K562 (cell line): Measurements from ENCODE around the gene HDHD5. TPM values are rescaled to one million over a fixed set of nuclear protein-coding genes. Genes with fewer than 3 reads are reported as not detected.

Source experiments
- ATAC-seq: fragments of 200-7000 bp; cut with Tn5 transposase; 3 replicates; pipeline ENCODE4 v1.9.1; 2020; ENCODE audit warnings: moderate library complexity
- BruUV-seq: library from RNA; stranded (reverse); fragments of 400-500 nt; replicated peaks from 2 replicates; lab custom pipeline; 2021; lab: Mats Ljungman, UMichigan
- CTCF ChIA-PET: fragments of 300-600 bp; formaldehyde crosslinking; extraction: SDS; loops from one replicate; lab custom pipeline; 2021; ENCODE audit warnings: low intra/inter-chr PET ratio; lab: Yijun Ruan, JAX
- POLR2A ChIA-PET: fragments of 300-600, 350-650 bp; sonication (Branson Sonifier 250); formaldehyde crosslinking; extraction: SDS; loops from one replicate; lab custom pipeline; 2021; ENCODE audit warnings: antibody characterized with exemption, inconsistent platforms; lab: Yijun Ruan, JAX
- DNase-seq, 4 experiments: peaks; one replicate each; pipeline versions ENCODE4 v3.0.0 to v3.0.0-alpha.2; 2011 to 2018; ENCODE audit warnings: low spot score in 3 of 4, mixed read lengths in 3 of 4; ENCODE audit errors: extremely low read depth in 1 of 4
- FAIRE-seq: peaks from 2 replicates; lab custom pipeline; 2011; peaks lifted over from hg19 to GRCh38; lab: Jason Lieb, UNC
- H2AFZ ChIP-seq: 2 replicates; pipeline ENCODE4 v1.6.0; 2011; ENCODE audit warnings: low read depth, low read length, control low read depth, inconsistent platforms
- H3K27ac ChIP-seq: fragments of 200-600 bp; 3 replicates; pipeline ENCODE4 v1.8.0; 2011; ENCODE audit warnings: low read depth, mild to moderate bottlenecking, control low read depth, inconsistent platforms, low read length, moderate library complexity, mixed read lengths; ENCODE audit errors: extremely low read depth
- H3K27me3 ChIP-seq, 2 experiments: fragments of 300-600 bp in 1 of 2; 2 replicates in 1 of 2; 3 replicates in 1 of 2; pipeline versions ENCODE4 v1.6.0 to v1.8.0; 2011; ENCODE audit warnings: inconsistent platforms in 2 of 2, low read length in 2 of 2, mild to moderate bottlenecking in 1 of 2, mixed read lengths in 1 of 2, moderate library complexity in 1 of 2; ENCODE audit not compliant: control insufficient read depth in 2 of 2, insufficient read depth in 2 of 2
- H3K36me3 ChIP-seq: fragments of 300-600 bp; 3 replicates; pipeline ENCODE4 v1.8.0; 2011; ENCODE audit warnings: mild to moderate bottlenecking, low read length, inconsistent platforms; ENCODE audit not compliant: control insufficient read depth, insufficient read depth
- H3K4me1 ChIP-seq, 2 experiments: fragments of 200-600 bp in 1 of 2; replicated peaks in 1 of 2; 2 replicates in 1 of 2; 3 replicates in 1 of 2; pipeline versions ENCODE4 v1.5.1 to v1.8.0; 2011; ENCODE audit warnings: inconsistent platforms in 2 of 2, low read length in 2 of 2, mild to moderate bottlenecking in 1 of 2, mixed read lengths in 1 of 2, moderate library complexity in 1 of 2; ENCODE audit not compliant: control insufficient read depth in 2 of 2, insufficient read depth in 2 of 2
- H3K4me2 ChIP-seq: 2 replicates; pipeline ENCODE4 v1.6.1; 2011; ENCODE audit warnings: low read length, control low read depth, inconsistent platforms, mixed read lengths; ENCODE audit not compliant: insufficient read depth
- H3K4me3 ChIP-seq: fragments of 200-600 bp; sonication (generic), shearing (Covaris generic); 2 replicates; pipeline ENCODE4 v1.5.1; 2016; ENCODE audit warnings: control low read depth, inconsistent platforms
- H3K79me2 ChIP-seq: fragments of 200-600 bp; 3 replicates; pipeline ENCODE4 v1.8.0; 2011; ENCODE audit warnings: low read length, inconsistent platforms; ENCODE audit not compliant: control insufficient read depth, insufficient read depth
- H3K9ac ChIP-seq, 2 experiments: 2 replicates each; pipeline versions ENCODE4 v1.6.0 to v1.6.1; 2011; ENCODE audit warnings: low read depth in 2 of 2, low read length in 2 of 2, control low read depth in 1 of 2, inconsistent platforms in 1 of 2, mild to moderate bottlenecking in 1 of 2, mixed read lengths in 1 of 2; ENCODE audit not compliant: insufficient read depth in 1 of 2
- H3K9me1 ChIP-seq: one replicate; pipeline ENCODE4 v1.6.0; 2011; ENCODE audit warnings: inconsistent platforms, mild to moderate bottlenecking, low read length, moderate library complexity; ENCODE audit not compliant: control insufficient read depth, insufficient read depth
- H3K9me3 ChIP-seq: replicated peaks from 2 replicates; pipeline ENCODE4 v1.5.1; 2011; ENCODE audit warnings: low read depth, low read length, inconsistent platforms; ENCODE audit not compliant: control insufficient read depth, insufficient read depth
- H4K20me1 ChIP-seq: replicated peaks from 2 replicates; pipeline ENCODE4 v1.6.1; 2011; ENCODE audit warnings: low read length, inconsistent platforms, mixed read lengths; ENCODE audit not compliant: control insufficient read depth, insufficient read depth
- CBX5 ChIP-seq: IDR thresholded peaks from 2 replicates; pipeline ENCODE4 v1.6.1; 2014; ENCODE audit warnings: low read depth, borderline replicate concordance
- DDX20 ChIP-seq: fragments of 450-650 bp; IDR thresholded peaks from 2 replicates; pipeline ENCODE4 v1.6.1; 2016; ENCODE audit warnings: missing genetic modification characterization, low read depth, mild to moderate bottlenecking, missing compliant biosample characterization, moderate library complexity
- ELF4 ChIP-seq: fragments of 450-650 bp; formaldehyde crosslinking; IDR thresholded peaks from 2 replicates; pipeline ENCODE4 v1.4.0; 2022; ENCODE audit warnings: missing genetic modification characterization
- NR2C2 ChIP-seq, 2 experiments: fragments of 200-800 bp in 1 of 2; sonication (Bioruptor generic) in 1 of 2; sonication (generic) in 1 of 2; formaldehyde crosslinking in 1 of 2; IDR thresholded peaks; 2 replicates each; pipeline versions ENCODE4 v1.6.1 to v1.8.0; 2016 to 2022; ENCODE audit warnings: mild to moderate bottlenecking in 1 of 2, missing compliant biosample characterization in 1 of 2, missing genetic modification characterization in 1 of 2, missing genetic modification reagents in 1 of 2
- SUPT5H ChIP-seq: fragments of 450-650 bp; IDR thresholded peaks from 2 replicates; pipeline ENCODE4 v1.6.1; 2016
- ZNF316 ChIP-seq: fragments of 450-650 bp; IDR thresholded peaks from 2 replicates; pipeline ENCODE4 v1.6.1; 2016
- ZNF354B ChIP-seq: fragments of 250-450 bp; sonication (Bioruptor Pico); IDR thresholded peaks from 2 replicates; pipeline ENCODE4 v1.4.0; 2020
- WGBS: fragments of 100-300 bp; shearing (Covaris generic); methylation state at CpG from one replicate; pipeline ENCODE4 v1.1.6; 2016; ENCODE audit warnings: low coverage, mixed read lengths; ENCODE audit not compliant: insufficient coverage; ENCODE audit errors: missing lambda C conversion rate; 5-methylcytosine and 5-hydroxymethylcytosine counted together
- in situ Hi-C: fragments of 300-500 bp; cut with MboI; formaldehyde crosslinking; loops from 4 replicates; pipeline ENCODE4 v1.15.0; 2018; ENCODE audit warnings: inconsistent platforms, mixed read lengths
- intact Hi-C: fragments of 100-400 bp; cut with micrococcal nuclease; formaldehyde crosslinking; loops from 2 replicates; pipeline ENCODE4 v1.14.2; 2022
- polyA plus RNA-seq, 8 experiments: library from polyadenylated mRNA; depleted of rRNA in 4 of 8; stranded (reverse) in 5 of 8; unstranded in 3 of 8; fragments of >200 nt; fragmentation: Nextera tagmentation in 2 of 8; fragmentation: Illumina TruSeq in 1 of 8; extraction: Ambion mirVana in 2 of 8; extraction: Trizol in 1 of 8; gene quantifications; 2 replicates each; pipeline versions ENCODE4 v1.2.1 to v1.2.3, GENCODE V29; 2011 to 2014; ENCODE audit warnings: inconsistent platforms in 1 of 8, missing spikeins in 1 of 8
- total RNA-seq, 7 experiments: library from RNA; depleted of rRNA in 6 of 7; stranded (reverse); fragments of >200 nt in 6 of 7; fragmentation: Illumina TruSeq in 2 of 7; extraction: Trizol in 2 of 7; gene quantifications; 2 replicates each; pipeline versions ENCODE4 v1.2.1 to v1.2.3, GENCODE V29; 2011 to 2021; ENCODE audit warnings: low replicate concordance in 1 of 7
- TF ChIP-seq, protein P1 (sequence below): sonication (generic); formaldehyde crosslinking; IDR thresholded peaks from 2 replicates; pipeline ENCODE4 v1.8.1; 2023; ENCODE audit warnings: mild to moderate bottlenecking, missing genetic modification reagents
- TF ChIP-seq, protein P2 (sequence below): sonication (generic); formaldehyde crosslinking; IDR thresholded peaks from 2 replicates; pipeline ENCODE4 v1.9.0; 2022; ENCODE audit warnings: mild to moderate bottlenecking, missing genetic modification reagents

HDHD5 gene
- total and polyA plus RNA-seq, 9 of the 15 experiments (the other 6 are each of a cell fraction or from before 2014, with no cell fraction given) = 1.6 to 36.6 (median 24.2) TPM

DNA sequence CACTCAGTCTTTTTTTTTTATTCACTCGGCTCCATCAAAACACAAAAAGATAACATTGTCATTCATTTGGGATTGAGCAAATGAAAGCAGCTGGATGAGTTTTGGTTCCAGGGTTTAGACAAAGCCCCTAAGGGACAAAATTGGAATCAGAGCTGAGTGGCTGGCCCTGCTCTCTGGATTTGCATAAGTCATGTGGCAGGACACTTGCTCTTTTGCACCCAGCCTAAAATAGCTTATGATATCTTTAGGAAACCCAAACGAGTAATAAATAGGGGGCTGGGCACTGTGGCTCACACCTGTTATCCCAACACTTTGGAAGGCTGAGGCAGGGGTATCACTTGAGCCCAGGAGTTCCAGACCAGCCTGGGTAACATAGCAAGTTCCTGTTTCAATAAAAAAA is 27.0 kb downstream of the HDHD5 start (continued):
- no peak for TF ChIP-seq ELF4 (CRISPR knock-in tag)
- TF ChIP-seq NR2C2 (CRISPR knock-in tag; IDR thresholded peaks at IDR 0.05) = no peak
- no peak for TF ChIP-seq NR2C2 (tag; IDR thresholded peaks at IDR 0.05)
- TF ChIP-seq ZNF354B = no peak
- TF ChIP-seq, protein P1, sequence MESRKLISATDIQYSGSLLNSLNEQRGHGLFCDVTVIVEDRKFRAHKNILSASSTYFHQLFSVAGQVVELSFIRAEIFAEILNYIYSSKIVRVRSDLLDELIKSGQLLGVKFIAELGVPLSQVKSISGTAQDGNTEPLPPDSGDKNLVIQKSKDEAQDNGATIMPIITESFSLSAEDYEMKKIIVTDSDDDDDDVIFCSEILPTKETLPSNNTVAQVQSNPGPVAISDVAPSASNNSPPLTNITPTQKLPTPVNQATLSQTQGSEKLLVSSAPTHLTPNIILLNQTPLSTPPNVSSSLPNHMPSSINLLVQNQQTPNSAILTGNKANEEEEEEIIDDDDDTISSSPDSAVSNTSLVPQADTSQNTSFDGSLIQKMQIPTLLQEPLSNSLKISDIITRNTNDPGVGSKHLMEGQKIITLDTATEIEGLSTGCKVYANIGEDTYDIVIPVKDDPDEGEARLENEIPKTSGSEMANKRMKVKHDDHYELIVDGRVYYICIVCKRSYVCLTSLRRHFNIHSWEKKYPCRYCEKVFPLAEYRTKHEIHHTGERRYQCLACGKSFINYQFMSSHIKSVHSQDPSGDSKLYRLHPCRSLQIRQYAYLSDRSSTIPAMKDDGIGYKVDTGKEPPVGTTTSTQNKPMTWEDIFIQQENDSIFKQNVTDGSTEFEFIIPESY (CRISPR knock-in tag) = no peak
- no peak for TF ChIP-seq SUPT5H
- TF ChIP-seq DDX20 (tag) = no peak

DNA sequence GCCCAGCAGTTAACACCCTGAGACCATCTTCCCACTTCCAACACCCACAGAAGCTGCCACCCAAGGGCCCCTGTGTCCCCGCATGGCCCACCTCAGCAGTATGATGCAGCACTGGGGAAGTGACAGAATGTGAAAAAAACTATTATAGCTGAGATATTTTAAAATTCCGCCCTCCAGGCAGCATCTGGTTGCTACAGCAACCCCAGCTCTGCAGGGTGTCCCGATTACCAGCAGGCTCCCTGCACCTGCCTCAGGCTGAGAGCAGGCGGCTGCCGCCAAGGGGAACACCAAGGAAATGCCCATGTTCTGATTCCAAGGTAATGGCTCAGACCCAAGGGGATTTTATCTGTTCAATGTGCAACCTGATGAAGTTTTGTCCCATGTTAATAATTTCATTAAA is 27.4 kb downstream of the HDHD5 start:
- ChIA-PET CTCF (no interaction called here), POLR2A (interaction anchor here (0.6 to 0.9 kb wide), 3 partner anchors 9 to 1771 kb away, joined by 3 read pairs; no protein-coding TSS in a partner anchor)
- intact Hi-C loops (no loop called here), in situ Hi-C loops (no loop called here)
- Histone ChIP-seq H2AFZ (no peak overlapping the region), H3K27me3 (peaks cover 18 to 26% of the 10 kb centered on the region in 2 experiments; a peak in 4 of 5 replicates), H3K9me3 (no peaks in the 10 kb centered on the region), H3K4me1 (no peaks in the 10 kb centered on the region), H3K9me1 (no peaks in the 10 kb centered on the region), H3K4me2 (no peak overlapping the region), H3K79me2 (no peaks in the 10 kb centered on the region), H4K20me1 (0 out of 2 replicates have a peak, but pooled peaks cover 4% of the 10 kb centered on the region), H3K27ac (no peak overlapping the region), H3K36me3 (no peaks in the 10 kb centered on the region), H3K9ac (no peak overlapping the region), H3K4me3 (no peak overlapping the region)
- TF ChIP-seq ZNF316 (no peak), CBX5 (no peak)
- TF ChIP-seq, protein P2, sequence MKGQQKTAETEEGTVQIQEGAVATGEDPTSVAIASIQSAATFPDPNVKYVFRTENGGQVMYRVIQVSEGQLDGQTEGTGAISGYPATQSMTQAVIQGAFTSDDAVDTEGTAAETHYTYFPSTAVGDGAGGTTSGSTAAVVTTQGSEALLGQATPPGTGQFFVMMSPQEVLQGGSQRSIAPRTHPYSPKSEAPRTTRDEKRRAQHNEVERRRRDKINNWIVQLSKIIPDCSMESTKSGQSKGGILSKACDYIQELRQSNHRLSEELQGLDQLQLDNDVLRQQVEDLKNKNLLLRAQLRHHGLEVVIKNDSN (CRISPR knock-in tag) = no peak
- no peak for DNase-seq
- no TSS peak for BruUV-seq
- WGBS = 5% methylated on average over 5 of the region's 5 CpGs
- peak; percentile 68 for ATAC-seq
- no peak for FAIRE-seq
